ENCODE measurements around the gene INPP4B.
"Not testable (repeated sequence)": the region's sequence is repeated elsewhere in the genome, so short reads cannot be mapped to it uniquely, and the experiment has no call there.

The INPP4B gene

DNA sequence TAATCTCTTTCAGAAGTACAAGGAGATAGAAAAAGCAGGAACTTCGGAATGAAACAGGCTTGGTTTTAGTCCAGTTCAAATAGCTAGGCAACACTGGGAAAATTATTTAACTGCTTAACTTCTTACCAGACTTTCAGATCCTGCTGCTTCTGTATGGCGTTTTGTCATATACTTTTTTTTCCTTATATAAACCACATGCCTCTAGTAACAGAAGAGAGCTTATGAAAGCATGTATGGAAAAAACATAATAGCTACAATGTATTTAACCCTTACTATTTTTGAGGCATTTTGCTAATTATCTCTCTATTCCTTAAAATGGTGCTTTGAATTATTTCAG lies 439.6 kb downstream of the INPP4B start:
- DNase-seq: no peak

DNA sequence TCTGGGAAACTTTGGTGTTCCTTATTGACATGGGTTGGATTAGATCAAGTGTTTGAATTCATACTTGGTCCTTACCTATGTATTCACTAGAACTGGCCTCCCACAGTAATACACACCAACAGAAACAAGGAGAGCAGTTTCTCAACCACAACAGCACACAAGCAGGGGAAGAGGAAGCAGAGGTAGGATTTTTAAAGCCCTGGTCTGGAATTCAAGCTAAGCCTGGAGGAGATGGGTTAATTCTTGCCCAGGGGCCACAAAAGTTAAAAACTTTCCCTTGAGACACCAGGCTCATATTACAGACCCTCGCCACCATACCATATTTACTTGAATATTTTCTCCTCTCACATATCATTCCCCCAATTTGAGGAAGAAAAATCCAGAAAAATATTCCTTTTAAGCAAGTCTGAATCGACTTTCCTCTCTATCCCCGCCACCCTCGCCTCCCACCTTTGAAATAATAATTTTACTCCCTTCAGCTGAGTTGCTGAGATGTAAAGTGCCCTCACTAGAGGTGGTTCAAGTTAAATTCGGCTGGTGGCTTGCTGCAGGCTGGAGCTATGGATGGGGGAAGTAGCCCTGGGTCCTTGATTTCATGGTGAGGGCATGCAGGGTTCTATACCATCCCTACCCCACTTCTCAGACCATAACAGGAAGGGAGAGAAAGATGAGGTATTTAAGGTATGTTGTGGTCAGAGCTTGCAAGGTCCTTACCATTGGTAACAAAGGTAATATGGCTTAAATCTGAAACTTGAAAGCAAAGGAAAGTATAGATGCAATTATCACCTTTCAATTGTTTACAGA lies 440.2 kb downstream of the INPP4B start:
- no peak for DNase-seq

DNA sequence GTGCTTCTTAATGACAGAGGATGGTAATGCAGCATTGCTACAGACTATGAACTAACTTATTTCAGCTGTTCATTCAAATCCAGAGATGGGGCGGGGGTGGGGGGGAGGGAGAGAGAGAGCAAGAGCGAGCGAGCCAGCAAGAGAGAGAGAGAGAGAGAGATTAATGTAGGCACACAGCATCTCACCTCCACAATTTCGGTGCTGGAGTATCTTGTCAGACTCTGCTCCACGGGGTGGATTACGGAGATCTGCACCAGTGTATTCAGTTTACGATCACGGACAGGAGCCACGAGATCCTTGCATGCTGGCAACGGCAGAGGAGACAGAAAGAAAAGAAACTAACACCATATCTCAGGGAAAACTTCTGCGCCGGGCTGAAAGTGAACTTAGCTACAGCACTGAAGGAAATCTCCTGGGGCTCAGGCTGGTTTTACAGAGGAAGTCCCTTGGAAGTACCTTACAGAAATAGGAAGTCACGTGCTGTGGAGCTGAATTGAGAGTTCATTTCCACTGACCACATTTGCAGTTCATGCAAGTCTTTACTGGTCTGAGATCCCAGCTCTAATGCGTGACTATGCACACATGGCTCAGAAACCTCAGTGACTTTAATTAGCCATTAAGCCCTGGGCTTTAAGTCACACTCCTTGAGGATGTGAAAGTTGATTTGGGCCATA lies 440.9 kb downstream of the INPP4B start:
- peak; percentile 27 for DNase-seq

- DNase-seq: no peak
Measured at GRCh38 chr4:142404191-142404611, 441.9 kb downstream of the INPP4B start.

GRCh38 chr4:142402900-142403299 lies 443.2 kb downstream of the INPP4B start:
- no peak for DNase-seq

- DNase-seq: no peak
Measured at GRCh38 chr4:142402156-142402555, 443.9 kb downstream of the INPP4B start.

GRCh38 chr4:142397364-142397991 lies 448.6 kb downstream of the INPP4B start:
- not testable (repeated sequence) for DNase-seq

DNA sequence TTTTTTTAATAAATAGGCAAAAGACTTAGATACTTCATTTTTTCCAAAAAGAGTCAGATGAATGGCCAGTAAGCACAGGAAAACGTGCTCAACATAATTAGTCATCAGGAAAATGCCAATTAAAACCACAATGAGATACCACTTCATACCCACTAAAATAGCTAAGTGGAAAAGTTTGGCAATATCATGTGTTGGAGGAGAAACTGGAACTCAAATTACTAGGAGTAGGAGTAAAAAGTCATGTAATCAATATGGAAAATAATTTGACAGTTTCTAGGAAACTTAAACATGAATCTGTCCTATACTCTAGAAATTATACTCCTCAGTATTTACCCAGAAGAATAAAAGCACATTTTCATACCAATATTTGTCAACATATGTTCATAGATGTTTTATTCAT lies 449.8 kb downstream of the INPP4B start:
- DNase-seq: no peak

DNA sequence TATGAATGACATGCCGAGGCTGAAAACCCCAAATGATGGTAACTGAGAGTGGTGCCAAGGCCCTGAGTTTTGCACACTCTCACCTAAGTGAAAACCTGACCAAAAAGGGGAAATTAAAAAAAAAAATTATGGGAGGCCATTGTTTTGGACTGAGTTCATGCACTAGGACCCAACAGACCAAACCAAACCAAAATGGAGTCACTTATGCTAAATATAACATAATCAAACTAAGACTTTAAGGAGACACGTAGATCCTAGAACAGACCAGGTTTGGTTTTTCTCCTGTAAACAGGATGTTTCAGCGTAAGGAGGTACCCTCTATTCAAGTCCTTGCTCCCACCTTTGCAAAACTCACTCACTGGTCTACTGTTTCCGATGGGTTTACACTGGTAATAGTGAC lies 453.0 kb downstream of the INPP4B start:
- no peak for DNase-seq

DNA sequence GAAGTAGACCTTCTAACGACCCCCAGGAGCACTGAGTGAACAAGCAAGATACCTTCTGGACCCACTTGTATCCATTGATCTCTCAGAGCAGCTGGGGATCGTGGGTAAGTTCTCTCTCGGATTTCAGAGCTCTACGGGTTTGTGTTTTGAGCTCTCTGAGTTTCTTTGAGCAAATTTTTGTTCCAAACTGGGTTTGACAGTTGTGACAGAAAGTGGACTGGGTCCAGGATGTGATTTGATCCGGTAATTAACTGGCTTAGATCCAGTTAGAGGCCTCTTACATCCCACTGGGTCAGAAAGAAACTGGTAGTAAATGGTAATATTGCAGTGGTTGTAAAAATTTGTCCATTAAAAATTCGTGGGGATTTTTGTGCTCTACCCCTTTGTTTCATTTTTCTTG lies 459.2 kb downstream of the INPP4B start:
- DNase-seq: no peak

DNA sequence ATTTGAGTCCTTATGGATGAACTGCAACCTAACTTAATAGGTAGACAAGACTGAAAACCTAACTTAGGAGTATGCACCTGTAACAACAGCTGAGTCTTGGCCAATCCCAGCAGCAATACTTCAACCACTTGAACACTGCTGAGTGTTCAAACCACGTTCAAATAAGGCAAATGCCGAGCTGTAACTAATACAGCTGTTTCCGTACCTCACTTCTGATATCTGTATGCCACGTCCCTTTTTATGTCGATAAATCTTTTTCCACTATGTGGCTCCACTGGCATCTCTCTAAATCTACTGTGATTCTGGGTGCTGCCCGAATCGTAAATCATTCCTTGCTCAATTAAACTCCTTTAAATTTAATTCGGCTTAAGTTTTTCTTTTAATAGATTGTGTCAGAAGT lies 459.7 kb downstream of the INPP4B start:
- DNase-seq: no peak

DNA sequence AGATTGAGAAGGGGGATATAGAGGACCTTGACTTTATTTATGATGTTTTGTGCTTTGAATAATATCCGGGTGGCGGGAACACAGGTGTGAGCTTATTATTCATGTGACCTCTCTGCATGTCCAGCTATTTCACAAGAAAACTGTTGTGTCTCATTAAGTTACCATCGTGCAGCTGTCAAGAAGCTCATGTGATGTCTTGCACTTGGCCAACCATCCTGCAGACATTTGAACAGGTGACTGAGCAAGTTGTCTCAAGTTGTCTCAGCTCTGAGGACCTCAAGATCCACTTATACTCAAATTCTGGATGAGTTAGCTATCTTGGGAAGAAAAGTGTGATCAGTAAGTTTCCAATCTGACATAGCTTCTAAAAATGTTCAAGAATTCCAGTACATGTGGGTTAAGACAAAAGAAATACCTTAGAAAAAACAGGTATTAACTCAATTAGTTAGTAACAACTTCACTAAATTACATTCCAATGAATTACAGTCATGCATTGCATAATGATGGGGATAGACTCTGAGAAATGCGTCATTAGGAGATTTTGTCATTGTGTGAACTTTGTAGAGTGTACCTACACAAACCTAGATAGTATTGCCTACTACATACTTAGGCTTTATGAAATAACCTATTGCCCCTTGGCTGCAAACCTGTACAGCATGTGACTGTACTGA lies 462.2 kb downstream of the INPP4B start:
- no peak for DNase-seq

- DNase-seq: no peak
Measured at GRCh38 chr4:142383354-142383753, 462.7 kb downstream of the INPP4B start.

DNA sequence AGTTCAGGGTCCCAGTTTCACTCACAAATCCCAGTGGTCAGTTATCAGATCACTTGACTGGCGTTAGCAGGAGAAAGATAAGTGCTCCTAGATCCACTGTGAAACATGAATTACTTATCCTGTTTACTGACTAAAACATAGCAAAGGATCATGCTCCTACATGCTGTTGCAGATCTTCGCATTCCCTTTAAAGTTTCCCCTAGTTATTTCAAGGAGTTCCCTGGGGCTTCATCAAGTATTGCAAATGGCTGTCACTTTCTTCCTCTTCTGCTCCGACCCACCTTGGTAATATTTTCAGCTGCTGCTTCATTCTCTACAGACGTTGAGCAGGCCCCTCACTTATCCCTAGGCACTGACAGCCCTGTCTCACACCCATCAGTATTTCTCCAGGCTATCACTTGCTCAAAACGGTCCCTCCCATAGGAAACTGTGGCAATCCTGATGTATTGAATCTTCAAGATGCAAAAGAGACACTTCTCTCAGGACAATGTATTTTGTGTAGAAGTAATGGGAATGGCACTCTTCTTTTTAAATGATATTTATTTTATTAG lies 466.0 kb downstream of the INPP4B start:
- DNase-seq: no peak

GRCh38 chr4:142379277-142380051 lies 466.6 kb downstream of the INPP4B start:
- no peak for DNase-seq

- no peak for DNase-seq
Measured at GRCh38 chr4:142378179-142378578, 467.9 kb downstream of the INPP4B start.

DNA sequence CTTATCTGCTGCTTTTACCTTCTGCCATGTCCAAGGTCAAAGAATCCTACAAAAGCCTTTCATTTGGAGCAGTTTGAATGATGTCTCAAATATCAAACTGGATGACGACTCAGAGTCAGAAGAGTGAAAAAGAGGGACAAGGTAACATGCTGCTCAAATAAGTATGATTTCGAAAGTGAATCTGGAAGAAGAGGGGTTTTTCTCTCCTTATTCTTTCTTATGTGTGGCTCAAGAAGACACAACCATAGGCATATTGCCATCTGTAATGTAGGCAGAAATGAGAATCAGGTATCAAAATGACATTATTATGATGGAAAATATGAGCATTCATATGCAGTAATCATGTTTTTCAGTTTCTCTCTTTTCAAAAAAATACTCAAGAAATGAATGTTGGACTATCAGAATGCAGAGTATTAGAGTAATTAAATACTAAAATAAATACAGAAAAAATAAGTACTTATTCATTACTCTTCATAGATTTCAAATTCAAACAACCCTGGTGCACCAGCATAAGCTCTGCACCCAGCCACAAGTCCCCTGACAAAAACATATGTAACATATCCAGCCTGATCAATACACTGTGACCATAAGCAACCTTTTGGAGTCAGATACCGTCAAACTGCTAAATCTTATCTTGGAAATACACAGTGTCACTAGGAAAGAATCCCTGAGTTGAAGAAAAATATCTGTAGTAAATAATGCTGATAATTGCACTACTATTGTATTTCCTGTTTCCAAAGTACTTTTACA lies 468.6 kb downstream of the INPP4B start:
- no peak for DNase-seq

DNA sequence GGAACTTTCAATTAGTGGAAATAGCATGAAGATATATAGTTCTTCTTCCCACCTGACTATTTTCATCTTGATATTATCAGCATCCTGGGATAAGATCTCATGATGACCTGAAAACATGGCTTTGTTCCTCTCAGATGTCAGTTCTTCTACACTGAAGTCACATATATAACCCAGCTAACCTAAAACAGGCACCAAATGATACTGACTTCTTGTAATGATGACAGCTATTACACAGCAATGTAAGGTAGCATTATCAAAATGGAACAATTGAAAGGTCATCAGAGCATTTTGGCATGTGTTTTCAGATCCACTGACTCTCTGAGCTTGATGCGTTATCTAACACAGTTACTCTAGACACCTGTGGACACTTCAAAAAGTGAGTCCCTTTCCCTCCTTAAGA lies 469.9 kb downstream of the INPP4B start:
- no peak for DNase-seq

GRCh38 chr4:142373610-142374009 lies 472.5 kb downstream of the INPP4B start:
- no peak for DNase-seq

DNA sequence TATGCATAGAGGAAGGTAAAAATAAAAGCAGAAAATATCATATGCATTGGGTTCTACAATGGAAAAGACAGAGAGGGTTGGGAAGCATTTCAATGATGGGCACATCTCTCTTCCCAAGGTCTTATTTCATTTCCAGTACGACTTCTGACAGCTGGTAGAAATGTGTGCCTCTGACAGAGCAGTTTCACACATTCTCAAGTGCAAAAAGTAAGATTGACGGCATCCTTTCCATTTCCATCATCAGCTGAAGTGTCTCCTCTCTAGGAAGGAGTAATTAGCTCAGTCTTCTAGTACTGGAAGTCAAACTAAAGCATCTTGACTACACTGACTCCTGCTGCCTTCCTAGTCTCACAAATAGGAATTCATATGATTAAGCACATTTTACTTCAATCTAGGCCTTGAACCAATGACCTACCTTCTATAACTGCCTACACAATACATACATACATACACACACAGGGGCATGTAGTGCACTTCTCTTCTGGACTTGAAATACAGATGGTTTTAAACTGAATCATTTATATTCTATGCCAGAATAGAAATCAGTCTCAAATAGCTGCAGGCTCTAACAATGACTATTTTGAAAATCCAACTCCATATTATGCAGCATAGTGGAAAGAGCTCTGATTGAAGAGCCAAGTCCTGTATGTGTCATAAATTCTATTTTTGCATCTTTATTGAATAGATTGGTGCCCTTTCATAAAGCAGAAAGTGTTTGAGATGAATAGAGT lies 473.4 kb downstream of the INPP4B start:
- no peak for DNase-seq

GRCh38 chr4:142369141-142369540 lies 477.0 kb downstream of the INPP4B start:
- DNase-seq: no peak
